ENCODE measurements around the gene RNF168. TPM values are rescaled to one million over a fixed set of nuclear protein-coding genes. Genes with fewer than 3 reads are reported as not detected.

The RNF168 gene, protein sequence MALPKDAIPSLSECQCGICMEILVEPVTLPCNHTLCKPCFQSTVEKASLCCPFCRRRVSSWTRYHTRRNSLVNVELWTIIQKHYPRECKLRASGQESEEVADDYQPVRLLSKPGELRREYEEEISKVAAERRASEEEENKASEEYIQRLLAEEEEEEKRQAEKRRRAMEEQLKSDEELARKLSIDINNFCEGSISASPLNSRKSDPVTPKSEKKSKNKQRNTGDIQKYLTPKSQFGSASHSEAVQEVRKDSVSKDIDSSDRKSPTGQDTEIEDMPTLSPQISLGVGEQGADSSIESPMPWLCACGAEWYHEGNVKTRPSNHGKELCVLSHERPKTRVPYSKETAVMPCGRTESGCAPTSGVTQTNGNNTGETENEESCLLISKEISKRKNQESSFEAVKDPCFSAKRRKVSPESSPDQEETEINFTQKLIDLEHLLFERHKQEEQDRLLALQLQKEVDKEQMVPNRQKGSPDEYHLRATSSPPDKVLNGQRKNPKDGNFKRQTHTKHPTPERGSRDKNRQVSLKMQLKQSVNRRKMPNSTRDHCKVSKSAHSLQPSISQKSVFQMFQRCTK
- total RNA-seq: 21.6 and 24.6 TPM in 2 replicates

DNA sequence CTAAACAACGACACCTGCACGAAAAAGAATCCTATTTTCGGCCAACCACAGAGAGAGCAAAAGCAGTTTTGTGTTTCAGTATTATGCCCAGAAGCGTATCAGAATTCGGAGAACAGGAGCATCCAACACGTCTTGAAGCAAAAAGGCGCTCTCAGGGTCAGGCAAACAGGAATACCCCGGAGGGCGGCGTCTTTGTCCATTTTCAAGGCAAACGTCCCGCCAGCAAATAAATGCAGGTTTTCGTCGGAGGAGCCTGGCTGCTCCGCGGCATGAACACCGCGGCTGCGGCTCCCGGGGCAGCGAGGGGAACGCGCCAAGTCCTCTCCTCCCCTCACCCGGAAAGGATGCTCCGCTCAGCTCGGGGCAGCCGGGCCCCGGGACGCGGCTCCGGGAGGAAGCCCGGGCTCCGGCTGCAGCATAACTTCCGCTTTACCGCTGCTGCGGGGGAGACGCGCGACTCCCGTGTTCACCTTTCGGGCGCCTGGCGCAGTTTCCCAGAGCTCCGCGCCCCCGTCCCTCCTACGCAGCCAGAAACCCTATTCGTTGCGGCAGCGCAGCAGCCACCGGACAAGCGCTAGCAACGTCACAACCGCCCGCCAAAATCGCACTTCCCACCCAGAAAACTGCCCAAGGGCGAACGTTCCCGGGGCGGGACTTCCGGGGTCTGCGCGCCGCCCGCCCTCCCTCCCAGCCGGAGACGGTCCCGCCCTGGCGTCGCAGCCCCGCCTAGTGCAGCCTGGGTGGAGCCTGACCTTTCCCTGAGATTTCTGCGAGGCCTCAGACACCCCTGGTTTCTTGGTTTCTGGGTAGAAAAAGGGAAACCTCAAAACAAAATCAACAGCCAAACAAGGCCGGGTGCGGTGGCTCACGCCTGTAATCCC lies at the start of gene RNF168:
TSS of gene RNF168 (minus strand) at position 573 of the 881 bp plus-strand sequence. CDS start 595 bp downstream, outside the sequence.

DNA sequence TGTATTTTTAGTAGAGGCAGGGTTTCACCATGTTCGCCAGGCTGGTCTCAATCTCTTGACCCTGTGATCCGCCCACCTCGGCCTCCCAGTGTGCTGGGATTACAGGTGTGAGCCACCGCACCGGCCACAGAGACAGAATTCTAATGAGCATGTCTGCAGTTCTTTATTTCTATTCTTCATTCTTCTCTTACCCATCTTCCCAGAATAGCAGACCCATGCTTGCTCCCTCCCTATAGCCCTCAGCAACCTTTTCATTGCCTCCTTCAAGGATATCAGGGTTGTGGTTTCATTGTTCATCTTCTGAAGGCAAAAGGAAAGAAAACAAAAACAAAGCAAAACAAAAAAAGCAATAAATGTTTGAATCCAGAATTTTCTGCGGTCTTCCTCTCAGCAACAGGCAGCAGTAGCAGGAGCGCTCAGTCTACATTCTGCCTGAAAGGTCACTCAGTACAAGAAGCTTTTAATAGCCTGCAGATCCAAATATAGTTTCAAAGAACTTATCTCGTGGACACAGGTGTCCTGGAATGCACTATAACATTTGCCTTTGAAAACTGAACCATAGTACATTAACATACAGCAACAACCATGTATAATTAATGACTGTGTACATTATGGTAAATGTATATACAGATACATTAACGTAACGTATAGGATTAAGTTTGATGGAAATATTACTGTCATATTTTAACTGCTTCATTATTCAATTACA lies 11.5 kb upstream of the RNF168 start, which contains the start of gene SMCO1:
TSS of gene SMCO1 (minus strand) at position 434 of the 709 bp plus-strand sequence. CDS start at position 297, 137 bp downstream.

DNA sequence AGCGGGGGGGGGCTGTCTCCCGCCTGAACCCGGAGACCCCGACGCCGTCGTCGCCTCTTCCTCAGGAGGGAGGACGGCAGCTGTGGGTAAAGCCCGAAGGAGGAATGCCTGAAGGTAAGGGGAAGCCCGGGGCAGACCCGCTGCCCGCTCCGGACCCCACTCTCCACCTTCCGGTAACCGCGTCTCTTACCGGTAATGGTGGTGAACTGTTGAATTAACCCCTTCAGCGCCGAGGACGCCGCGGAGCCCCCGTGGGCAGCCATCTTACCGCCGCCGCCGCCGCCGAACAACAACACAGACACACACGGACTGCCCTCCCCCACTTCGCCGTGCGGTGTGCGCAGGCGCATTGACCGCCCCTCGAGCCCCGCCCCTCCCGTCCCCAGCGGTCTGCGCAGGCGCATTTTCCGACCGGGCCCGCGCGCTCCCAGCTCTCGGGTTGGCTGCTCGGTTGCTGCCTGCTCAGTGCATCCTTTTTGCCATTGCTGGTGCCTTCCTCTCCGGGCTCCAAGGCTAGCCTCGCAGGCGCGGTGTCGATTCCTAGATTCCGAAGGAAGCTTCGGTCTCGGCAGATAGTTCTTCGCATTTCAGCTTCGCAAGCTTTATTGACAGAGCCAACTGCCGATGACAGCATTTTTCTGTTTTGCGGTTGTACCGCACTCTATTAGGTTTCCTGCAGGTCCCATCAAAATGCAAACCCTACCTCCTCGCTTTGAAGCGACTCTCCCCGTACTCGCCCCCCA lies 71.3 kb downstream of the RNF168 start, which contains the start of gene UBXN7:
TSS of gene UBXN7 (minus strand) at position 291 of the 743 bp plus-strand sequence. CDS start at position 263, 28 bp downstream.

Other genes starting within 250 kb of the RNF168 start
- 102 and 108 TPM in 2 replicates for gene PCYT1A, start 216.0 kb downstream of the RNF168 start, total RNA-seq
- 9.1 and 12.4 TPM in 2 replicates for gene DYNLT2B, start 185.5 kb downstream of the RNF168 start, total RNA-seq
- gene TM4SF19, start 165.4 kb downstream of the RNF168 start, total RNA-seq: under 0.01 TPM in 1 of 2 replicates, not detected in the other
- 15.6 and 20.8 TPM in 2 replicates for gene UBXN7, start 71.3 kb downstream of the RNF168 start, total RNA-seq
- gene SMCO1, start 11.6 kb upstream of the RNF168 start, total RNA-seq: not detected in 2 replicates
- gene WDR53, start 64.8 kb upstream of the RNF168 start, total RNA-seq: 8.1 and 9.4 TPM in 2 replicates
- 13.4 and 14.0 TPM in 2 replicates for gene FBXO45, start 64.9 kb upstream of the RNF168 start, total RNA-seq
- 1.9 and 5.2 TPM in 2 replicates for gene NRROS, start 135.9 kb upstream of the RNF168 start, total RNA-seq
- 1.3 and 2.4 TPM in 2 replicates for gene CEP19, start 208.5 kb upstream of the RNF168 start, total RNA-seq
- gene PIGX, start 208.6 kb upstream of the RNF168 start, total RNA-seq: 12.7 and 14.2 TPM in 2 replicates
- gene PAK2, start 236.1 kb upstream of the RNF168 start, total RNA-seq: 49.3 and 72.7 TPM in 2 replicates